Activated CD4-positive, alpha-beta memory T cell treated with anti-CD3 and anti-CD28 coated beads for 36 hours (primary cell): ENCODE results near the gene MRPL30. TPM values are rescaled to one million over a fixed set of nuclear protein-coding genes. Genes with fewer than 3 reads are reported as not detected.
A peak's percentile ranks its signal among the peaks of the same experiment; 100 is the strongest.
"Not testable (repeated sequence)": the region's sequence is repeated elsewhere in the genome, so short reads cannot be mapped to it uniquely, and the experiment has no call there.

Source experiments
- CTCF ChIA-PET: fragments of 350-600 bp; sonication (Branson Sonifier 250); formaldehyde crosslinking; loops from one replicate; lab custom pipeline; 2021; ENCODE audit warnings: antibody characterized with exemption, inconsistent platforms; lab: Charles Lee
- POLR2A ChIA-PET: fragments of 350-600 bp; sonication (Branson Sonifier 250); formaldehyde crosslinking; loops from one replicate; lab custom pipeline; 2021; ENCODE audit warnings: antibody characterized with exemption; lab: Charles Lee
- DNase-seq: peaks from one replicate; pipeline ENCODE4 v3.0.0-alpha.2; 2020
- H3K27ac Mint-ChIP-seq: one replicate; pipeline ENCODE4 v1.8.0; 2021; ENCODE audit warnings: mixed read lengths
- H3K27me3 Mint-ChIP-seq: one replicate; pipeline ENCODE4 v1.8.0; 2021; ENCODE audit warnings: mixed read lengths
- H3K36me3 Mint-ChIP-seq: one replicate; pipeline ENCODE4 v1.8.0; 2021; ENCODE audit warnings: mixed read lengths
- H3K4me1 Mint-ChIP-seq: one replicate; pipeline ENCODE4 v1.8.0; 2021; ENCODE audit warnings: low read depth, mixed read lengths
- H3K4me3 Mint-ChIP-seq: one replicate; pipeline ENCODE4 v1.8.0; 2021; ENCODE audit warnings: mild to moderate bottlenecking, mixed read lengths
- H3K9me3 Mint-ChIP-seq: one replicate; pipeline ENCODE4 v1.8.0; 2021; ENCODE audit warnings: mixed read lengths
- intact Hi-C: fragments of 100-400 bp; cut with micrococcal nuclease; formaldehyde crosslinking; loops from one replicate; pipeline ENCODE4 v1.15.1; 2023
- total RNA-seq, 2 experiments: library from RNA; stranded (reverse); gene quantifications; one replicate each; pipeline ENCODE4 v1.2.3, GENCODE V29; 2021

The MRPL30 gene
- total RNA-seq, 2 experiments from 2014 or later = 30.3 to 30.8 TPM

DNA sequence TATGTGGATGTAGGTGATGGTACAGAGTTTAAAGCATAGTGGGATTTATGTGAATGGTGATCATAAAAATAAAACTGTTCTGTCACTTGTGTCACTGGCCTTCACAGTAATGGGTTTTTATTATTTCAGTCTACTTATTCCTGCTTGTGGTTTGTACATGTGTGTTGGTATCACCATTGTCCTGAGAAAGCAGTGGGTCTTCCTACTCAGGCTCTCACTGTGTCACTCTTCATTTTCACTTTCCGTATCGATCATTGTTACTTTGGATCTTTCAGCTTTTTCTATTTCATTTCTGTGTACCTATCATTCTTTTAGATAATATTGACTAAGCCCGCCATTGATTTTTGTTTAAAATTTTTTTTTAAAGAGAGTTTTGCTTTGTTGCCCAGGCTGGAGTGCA, 7.4 kb downstream of the MRPL30 start:
- CTCF ChIA-PET = no interaction called here
- Mint-ChIP-seq H3K9me3 (no peaks in the 10 kb centered on the region), H3K27ac (peak overlapping the region; percentile 6), H3K27me3 (no peaks in the 10 kb centered on the region), H3K4me1 (peaks cover 30% of the 10 kb centered on the region), H3K4me3 (no peak overlapping the region), H3K36me3 (peaks cover 35% of the 10 kb centered on the region)
- POLR2A ChIA-PET = interaction anchor here (0.7 kb wide), 1 partner anchor 561 kb away, joined by 3 read pairs; no protein-coding TSS in a partner anchor
- intact Hi-C loops = no loop called here
- no peak for DNase-seq

- ChIA-PET POLR2A (no interaction called here), CTCF (no interaction called here)
- Mint-ChIP-seq H3K4me3 (no peak overlapping the region), H3K27me3 (no peaks in the 10 kb centered on the region), H3K27ac (no peak overlapping the region), H3K4me1 (peaks cover 17% of the 10 kb centered on the region), H3K9me3 (no peaks in the 10 kb centered on the region), H3K36me3 (peaks cover 42% of the 10 kb centered on the region)
- intact Hi-C loops = no loop called here
- DNase-seq = no peak
These were observed 9.6 kb downstream of the MRPL30 start for GRCh38 chr2:99190548-99190947.

DNA sequence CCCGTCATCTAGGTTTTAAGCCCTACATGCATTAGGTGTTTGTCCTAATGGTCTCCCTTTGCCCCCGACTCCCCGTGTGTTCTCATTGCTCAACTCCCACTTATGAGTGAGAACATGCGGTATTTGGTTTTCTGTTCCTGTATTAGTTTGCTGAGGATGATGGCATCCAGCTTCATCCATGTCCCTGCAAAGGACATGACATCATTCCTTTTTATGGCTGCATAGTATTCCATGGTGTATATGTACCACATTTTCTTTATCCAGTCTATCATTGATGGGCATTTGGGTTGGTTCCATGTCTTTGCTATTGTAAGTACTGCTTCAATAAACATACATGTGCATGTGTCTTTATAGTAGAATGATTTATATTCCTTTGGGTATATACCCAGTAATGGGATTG, 11.4 kb downstream of the MRPL30 start:
- H3K4me1 Mint-ChIP-seq = peaks cover 13% of the 10 kb centered on the region
- POLR2A ChIA-PET, intact Hi-C loops, H3K4me3 Mint-ChIP-seq, H3K27me3 Mint-ChIP-seq, CTCF ChIA-PET, DNase-seq, H3K9me3 Mint-ChIP-seq, H3K27ac Mint-ChIP-seq: not testable (repeated sequence)
- H3K36me3 Mint-ChIP-seq = peaks cover 47% of the 10 kb centered on the region

GRCh38 chr2:99198103-99198841, 17.3 kb downstream of the MRPL30 start:
- no peak overlapping the region for H3K4me3 Mint-ChIP-seq
- CTCF ChIA-PET = no interaction called here
- no peak overlapping the region for H3K27ac Mint-ChIP-seq
- H3K4me1 Mint-ChIP-seq = no peaks in the 10 kb centered on the region
- peaks cover 12% of the 10 kb centered on the region for H3K36me3 Mint-ChIP-seq
- POLR2A ChIA-PET = no interaction called here
- H3K27me3 Mint-ChIP-seq = no peaks in the 10 kb centered on the region
- no peaks in the 10 kb centered on the region for H3K9me3 Mint-ChIP-seq
- no peak for DNase-seq
- intact Hi-C loops = no loop called here

GRCh38 chr2:99200076-99200800, 19.3 kb downstream of the MRPL30 start:
- intact Hi-C loops = no loop called here
- ChIA-PET CTCF (no interaction called here), POLR2A (no interaction called here)
- Mint-ChIP-seq H3K27ac (no peak overlapping the region), H3K27me3 (no peaks in the 10 kb centered on the region), H3K36me3 (peaks cover 8% of the 10 kb centered on the region), H3K4me3 (no peak overlapping the region), H3K9me3 (no peaks in the 10 kb centered on the region), H3K4me1 (no peaks in the 10 kb centered on the region)
- no peak for DNase-seq

- H3K4me3 Mint-ChIP-seq = no peak overlapping the region
- H3K27me3 Mint-ChIP-seq = no peaks in the 10 kb centered on the region
- peaks cover 12% of the 10 kb centered on the region for H3K36me3 Mint-ChIP-seq
- H3K27ac Mint-ChIP-seq = peak overlapping the region; percentile 2
- peaks cover 4% of the 10 kb centered on the region for H3K9me3 Mint-ChIP-seq
- H3K4me1 Mint-ChIP-seq = no peaks in the 10 kb centered on the region
- intact Hi-C loops = no loop called here
- POLR2A ChIA-PET = no interaction called here
- DNase-seq = no peak
- CTCF ChIA-PET = interaction anchor here (1.4 kb wide), 1 partner anchor 16 kb away, joined by 4 read pairs; no protein-coding TSS in a partner anchor
These were observed 21.1 kb downstream of the MRPL30 start for GRCh38 chr2:99201959-99202678.

GRCh38 chr2:99205491-99205890, 24.5 kb downstream of the MRPL30 start:
- no peak for DNase-seq
- intact Hi-C loops = no loop called here
- Mint-ChIP-seq H3K27me3 (no peaks in the 10 kb centered on the region), H3K36me3 (peaks cover 24% of the 10 kb centered on the region), H3K4me3 (no peak overlapping the region), H3K27ac (no peak overlapping the region), H3K9me3 (peaks cover 4% of the 10 kb centered on the region), H3K4me1 (no peaks in the 10 kb centered on the region)
- ChIA-PET POLR2A (no interaction called here), CTCF (no interaction called here)

DNA sequence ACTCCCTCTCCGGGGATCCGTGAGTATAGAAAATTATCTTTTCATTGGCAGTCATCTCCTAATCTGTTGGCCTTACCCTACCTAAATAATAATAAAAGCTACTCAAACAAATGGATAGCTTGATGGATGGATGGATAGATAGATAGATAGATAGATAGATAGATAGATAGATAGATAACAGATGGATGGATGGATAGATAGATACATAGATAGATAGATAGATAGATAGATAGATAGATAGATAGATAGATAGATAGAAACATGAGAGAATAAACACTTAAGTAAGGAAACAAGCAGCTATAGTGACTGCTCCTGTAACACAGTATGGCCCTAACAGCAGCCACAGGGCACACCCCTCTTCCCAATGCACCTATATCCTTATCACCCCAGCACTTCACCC, 35.1 kb downstream of the MRPL30 start:
- Mint-ChIP-seq H3K27ac (no peak overlapping the region), H3K9me3 (no peaks in the 10 kb centered on the region), H3K27me3 (no peaks in the 10 kb centered on the region), H3K36me3 (peaks cover 14% of the 10 kb centered on the region), H3K4me1 (no peaks in the 10 kb centered on the region), H3K4me3 (no peak overlapping the region)
- no peak for DNase-seq
- ChIA-PET CTCF (no interaction called here), POLR2A (no interaction called here)
- intact Hi-C loops = no loop called here

- CTCF ChIA-PET = interaction anchor here (0.5 kb wide), 1 partner anchor 16 kb away, joined by 4 read pairs; no protein-coding TSS in a partner anchor
- POLR2A ChIA-PET = interaction anchor here (0.5 to 0.7 kb wide), 2 partner anchors 9 to 1509 kb away, joined by 3 read pairs; no protein-coding TSS in a partner anchor
- Mint-ChIP-seq H3K9me3 (no peaks in the 10 kb centered on the region), H3K27ac (no peak overlapping the region), H3K4me1 (no peaks in the 10 kb centered on the region), H3K27me3 (no peaks in the 10 kb centered on the region), H3K4me3 (no peak overlapping the region), H3K36me3 (peaks cover 22% of the 10 kb centered on the region)
- intact Hi-C loops = no loop called here
- no peak for DNase-seq
These were observed 37.0 kb downstream of the MRPL30 start for GRCh38 chr2:99217929-99218501.

DNA sequence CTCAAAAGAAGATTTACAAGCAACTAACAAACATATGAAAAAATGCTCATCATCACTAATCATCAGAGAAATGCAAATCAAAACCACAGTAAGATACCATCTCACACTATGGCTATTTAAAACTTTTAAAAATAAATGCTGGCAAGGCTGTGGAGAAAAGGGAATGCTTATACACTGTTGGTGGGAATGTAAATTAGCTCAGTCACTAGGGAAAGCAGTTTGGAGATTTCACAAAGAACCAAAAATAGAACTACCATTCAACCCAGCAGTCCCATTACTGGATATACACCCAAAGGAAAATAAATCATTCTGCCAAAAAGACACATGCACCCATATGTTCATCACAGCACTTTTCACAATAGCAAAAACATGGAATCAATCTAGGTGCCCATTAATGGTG, 52.2 kb downstream of the MRPL30 start:
- DNase-seq, POLR2A ChIA-PET, intact Hi-C loops, H3K27ac Mint-ChIP-seq, H3K27me3 Mint-ChIP-seq, H3K36me3 Mint-ChIP-seq, H3K4me3 Mint-ChIP-seq, CTCF ChIA-PET, H3K4me1 Mint-ChIP-seq: not testable (repeated sequence)
- peaks cover 38% of the 10 kb centered on the region for H3K9me3 Mint-ChIP-seq

DNA sequence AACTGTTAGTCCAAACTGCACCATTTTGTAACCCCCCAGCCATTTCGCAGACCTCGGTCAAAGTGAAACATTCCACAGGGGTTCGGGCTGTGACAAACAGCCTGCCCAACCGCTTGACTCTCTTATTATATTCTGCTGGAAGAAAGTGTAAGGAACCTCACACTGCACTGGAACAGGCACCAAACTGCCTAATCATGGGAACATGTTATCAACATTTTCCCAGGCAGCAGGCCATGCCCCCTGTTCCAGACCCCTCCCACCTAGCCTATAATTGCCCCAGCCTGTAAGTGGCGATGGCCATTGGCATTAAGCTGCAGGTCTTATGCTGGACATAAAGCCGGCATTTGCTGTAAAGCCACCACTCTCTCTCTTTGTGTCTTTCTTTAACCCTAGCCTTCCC, 57.6 kb downstream of the MRPL30 start:
- intact Hi-C loops = no loop called here
- Mint-ChIP-seq H3K4me1 (no peaks in the 10 kb centered on the region), H3K4me3 (no peak overlapping the region), H3K9me3 (peaks cover 13% of the 10 kb centered on the region), H3K27me3 (no peaks in the 10 kb centered on the region), H3K27ac (no peak overlapping the region), H3K36me3 (no peaks in the 10 kb centered on the region)
- DNase-seq = no peak
- POLR2A ChIA-PET = no interaction called here
- CTCF ChIA-PET = no interaction called here

DNA sequence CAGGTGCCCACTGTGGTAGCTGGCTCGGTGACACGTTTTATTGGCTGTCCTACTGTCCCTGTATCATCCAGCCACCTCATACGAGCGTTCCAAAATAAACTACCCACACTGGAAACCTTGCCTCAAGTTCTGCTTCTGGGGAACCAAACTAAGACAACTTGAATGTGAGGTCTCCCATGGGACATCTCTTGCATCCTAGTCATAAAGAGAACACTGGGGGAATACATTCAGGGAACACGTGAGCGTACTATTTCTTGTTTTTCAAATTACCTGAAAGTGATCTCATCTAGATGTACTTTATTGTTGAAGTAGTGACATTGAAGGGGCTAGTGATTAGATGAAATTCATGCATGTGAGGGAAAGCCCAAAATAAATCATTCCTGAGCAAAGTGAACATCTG, 59.4 kb downstream of the MRPL30 start:
- POLR2A ChIA-PET = interaction anchor here (0.7 kb wide), 1 partner anchor 221 kb away, joined by 3 read pairs; no protein-coding TSS in a partner anchor
- Mint-ChIP-seq H3K4me3 (no peak overlapping the region), H3K27ac (no peak overlapping the region), H3K9me3 (no peaks in the 10 kb centered on the region), H3K36me3 (peaks cover 2% of the 10 kb centered on the region), H3K4me1 (no peaks in the 10 kb centered on the region), H3K27me3 (no peaks in the 10 kb centered on the region)
- DNase-seq = no peak
- CTCF ChIA-PET = no interaction called here
- intact Hi-C loops = no loop called here
